ENCODE data around the gene TMTC4. TPM values are rescaled to one million over a fixed set of nuclear protein-coding genes. Genes with fewer than 3 reads are reported as not detected.
"Not testable (repeated sequence)": the region's sequence is repeated elsewhere in the genome, so short reads cannot be mapped to it uniquely, and the experiment has no call there.

The TMTC4 gene
- total RNA-seq, 1 donor from 2014 or later = 21.0 TPM

GRCh38 chr13:100619940-100620339 is 54.7 kb downstream of the TMTC4 start:
- Mint-ChIP-seq H3K27me3 (ENCODE audit: unreplicated experiment) (no peaks in the 10 kb centered on the region), H3K27ac (ENCODE audit: unreplicated experiment) (no peak overlapping the region), H3K36me3 (ENCODE audit: unreplicated experiment) (peaks cover 34% of the 10 kb centered on the region), H3K4me3 (ENCODE audit: unreplicated experiment) (no peak overlapping the region), H3K4me1 (ENCODE audit: unreplicated experiment) (no peaks in the 10 kb centered on the region), H3K9me3 (ENCODE audit: unreplicated experiment) (peaks cover 4% of the 10 kb centered on the region)
- no peak for TF ChIP-seq CTCF (IDR thresholded peaks at IDR 0.05)
- DNase-seq (ENCODE audit: extremely low spot score, unreplicated experiment) = no peak

- not testable (repeated sequence) for DNase-seq (ENCODE audit: extremely low spot score, unreplicated experiment); H3K4me1 Mint-ChIP-seq (ENCODE audit: unreplicated experiment); H3K27ac Mint-ChIP-seq (ENCODE audit: unreplicated experiment); H3K27me3 Mint-ChIP-seq (ENCODE audit: unreplicated experiment); H3K4me3 Mint-ChIP-seq (ENCODE audit: unreplicated experiment); H3K9me3 Mint-ChIP-seq (ENCODE audit: unreplicated experiment)
- H3K36me3 Mint-ChIP-seq (ENCODE audit: unreplicated experiment) = peaks cover 25% of the 10 kb centered on the region
Measured at GRCh38 chr13:100618897-100619296, 55.7 kb downstream of the TMTC4 start.

GRCh38 chr13:100613031-100613430 is 61.6 kb downstream of the TMTC4 start:
- Mint-ChIP-seq H3K4me3 (ENCODE audit: unreplicated experiment) (no peak overlapping the region), H3K9me3 (ENCODE audit: unreplicated experiment) (peaks cover 3% of the 10 kb centered on the region), H3K27ac (ENCODE audit: unreplicated experiment) (no peak overlapping the region), H3K4me1 (ENCODE audit: unreplicated experiment) (no peaks in the 10 kb centered on the region), H3K27me3 (ENCODE audit: unreplicated experiment) (no peaks in the 10 kb centered on the region), H3K36me3 (ENCODE audit: unreplicated experiment) (peaks cover 14% of the 10 kb centered on the region)
- no peak for TF ChIP-seq CTCF (IDR thresholded peaks at IDR 0.05)
- no peak for DNase-seq (ENCODE audit: extremely low spot score, unreplicated experiment)

GRCh38 chr13:100611678-100612492 is 62.7 kb downstream of the TMTC4 start:
- no peaks in the 10 kb centered on the region for H3K4me1 Mint-ChIP-seq (ENCODE audit: unreplicated experiment)
- TF ChIP-seq CTCF (IDR thresholded peaks at IDR 0.05) = no peak
- H3K9me3 Mint-ChIP-seq (ENCODE audit: unreplicated experiment) = no peaks in the 10 kb centered on the region
- H3K36me3 Mint-ChIP-seq (ENCODE audit: unreplicated experiment) = peaks cover 21% of the 10 kb centered on the region
- no peak overlapping the region for H3K4me3 Mint-ChIP-seq (ENCODE audit: unreplicated experiment)
- no peak overlapping the region for H3K27ac Mint-ChIP-seq (ENCODE audit: unreplicated experiment)
- no peak for DNase-seq (ENCODE audit: extremely low spot score, unreplicated experiment)
- H3K27me3 Mint-ChIP-seq (ENCODE audit: unreplicated experiment) = no peaks in the 10 kb centered on the region

- no peaks in the 10 kb centered on the region for H3K9me3 Mint-ChIP-seq (ENCODE audit: unreplicated experiment)
- no peak overlapping the region for H3K27ac Mint-ChIP-seq (ENCODE audit: unreplicated experiment)
- H3K4me3 Mint-ChIP-seq (ENCODE audit: unreplicated experiment) = no peak overlapping the region
- H3K4me1 Mint-ChIP-seq (ENCODE audit: unreplicated experiment) = no peaks in the 10 kb centered on the region
- H3K36me3 Mint-ChIP-seq (ENCODE audit: unreplicated experiment) = peaks cover 24% of the 10 kb centered on the region
- DNase-seq (ENCODE audit: extremely low spot score, unreplicated experiment) = no peak
- no peak for TF ChIP-seq CTCF (IDR thresholded peaks at IDR 0.05)
- no peaks in the 10 kb centered on the region for H3K27me3 Mint-ChIP-seq (ENCODE audit: unreplicated experiment)
Measured at GRCh38 chr13:100610391-100611347, 63.9 kb downstream of the TMTC4 start.
